HG03108 (cell line): ENCODE results near the gene BCAR1.
"Not testable (repeated sequence)": the region's sequence is repeated elsewhere in the genome, so short reads cannot be mapped to it uniquely, and the experiment has no call there.

Experiments
- ATAC-seq: cut with Tn5 transposase; IDR thresholded peaks from one replicate; pipeline ENCODE4 v1.9.1; 2021; ENCODE audit warnings: moderate library complexity; ENCODE audit not compliant: unreplicated experiment

Gene BCAR1

DNA sequence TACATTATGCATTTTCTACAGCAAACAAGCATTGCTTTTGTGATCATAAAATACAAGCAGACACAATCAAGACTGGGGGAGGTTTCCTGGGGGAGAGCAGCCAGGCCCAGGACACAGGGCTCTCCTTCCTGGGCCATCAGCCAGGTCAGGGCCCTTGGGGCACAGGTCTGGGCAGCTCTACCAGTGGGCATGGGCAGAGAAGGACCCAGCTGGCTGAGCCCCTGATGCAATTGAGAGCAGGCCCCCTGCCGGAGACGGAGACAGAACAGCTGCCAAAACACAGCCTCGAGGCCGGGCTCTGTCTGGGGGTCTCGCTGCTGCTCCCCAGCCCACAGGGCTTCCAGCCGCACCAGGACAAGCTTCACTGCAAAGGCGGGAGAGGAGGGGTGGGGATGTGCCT lies 10.8 kb downstream of the BCAR1 start:
- not testable (repeated sequence) for ATAC-seq

DNA sequence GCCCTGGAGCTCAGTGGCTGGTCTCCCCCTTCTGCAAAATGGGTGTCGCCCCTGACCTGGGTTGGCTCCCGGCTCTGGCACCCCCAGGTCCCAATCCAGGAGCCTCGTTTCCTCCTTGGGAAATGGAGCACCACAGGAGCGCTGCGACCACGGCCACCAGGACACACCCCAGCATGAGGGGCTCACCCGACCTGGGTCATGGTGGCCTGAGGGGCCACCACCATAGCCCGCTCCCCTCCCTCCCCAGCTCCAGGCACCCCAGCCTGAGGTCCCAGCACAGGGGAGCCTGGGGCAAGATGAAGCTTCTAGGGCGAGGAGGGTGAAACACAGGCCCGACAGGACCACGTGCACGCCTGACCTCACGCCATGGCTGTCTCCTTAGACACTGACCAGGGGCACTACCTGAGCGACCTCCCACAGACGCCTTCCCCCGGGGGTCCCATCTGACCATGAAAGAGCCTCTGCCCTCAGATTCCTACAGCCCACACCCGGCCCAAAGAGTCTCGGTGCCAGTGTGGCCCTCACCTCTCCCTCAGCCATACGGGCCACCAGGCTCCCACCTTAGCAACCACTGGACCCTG lies 11.8 kb downstream of the BCAR1 start:
- ATAC-seq: no peak

DNA sequence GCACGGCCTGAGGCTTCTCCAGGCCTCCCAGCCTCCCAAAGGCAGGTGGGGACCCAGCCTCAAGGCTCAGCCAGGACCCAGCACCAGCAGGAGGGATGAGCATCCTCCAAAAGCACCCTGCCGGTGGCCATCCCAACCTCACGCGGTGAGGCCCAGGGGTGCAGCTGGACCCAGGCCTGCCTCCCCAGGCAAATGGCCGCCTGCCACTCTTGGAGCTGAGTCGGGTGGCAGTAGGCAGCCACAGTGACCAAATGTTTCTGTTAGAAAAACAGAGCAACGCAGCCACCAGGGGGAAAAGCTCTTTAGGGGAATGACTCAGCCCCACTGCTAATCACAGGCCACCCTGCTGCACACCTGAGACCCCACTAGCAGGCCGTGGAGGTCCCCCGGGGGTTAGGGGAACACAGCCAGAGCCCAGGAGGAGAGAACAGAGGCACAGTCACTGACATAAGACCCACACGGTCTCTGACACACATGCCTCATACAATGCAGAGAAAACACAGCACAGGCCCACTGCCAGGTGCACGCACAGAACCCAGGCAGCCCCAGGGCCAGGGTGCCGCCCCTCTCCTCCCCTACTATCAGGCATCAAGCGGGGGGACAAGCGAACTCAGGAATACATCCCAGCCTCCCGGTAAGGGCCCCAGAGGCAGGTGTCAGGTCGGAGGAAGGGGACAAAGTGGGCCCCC lies 12.4 kb downstream of the BCAR1 start:
- no peak for ATAC-seq

DNA sequence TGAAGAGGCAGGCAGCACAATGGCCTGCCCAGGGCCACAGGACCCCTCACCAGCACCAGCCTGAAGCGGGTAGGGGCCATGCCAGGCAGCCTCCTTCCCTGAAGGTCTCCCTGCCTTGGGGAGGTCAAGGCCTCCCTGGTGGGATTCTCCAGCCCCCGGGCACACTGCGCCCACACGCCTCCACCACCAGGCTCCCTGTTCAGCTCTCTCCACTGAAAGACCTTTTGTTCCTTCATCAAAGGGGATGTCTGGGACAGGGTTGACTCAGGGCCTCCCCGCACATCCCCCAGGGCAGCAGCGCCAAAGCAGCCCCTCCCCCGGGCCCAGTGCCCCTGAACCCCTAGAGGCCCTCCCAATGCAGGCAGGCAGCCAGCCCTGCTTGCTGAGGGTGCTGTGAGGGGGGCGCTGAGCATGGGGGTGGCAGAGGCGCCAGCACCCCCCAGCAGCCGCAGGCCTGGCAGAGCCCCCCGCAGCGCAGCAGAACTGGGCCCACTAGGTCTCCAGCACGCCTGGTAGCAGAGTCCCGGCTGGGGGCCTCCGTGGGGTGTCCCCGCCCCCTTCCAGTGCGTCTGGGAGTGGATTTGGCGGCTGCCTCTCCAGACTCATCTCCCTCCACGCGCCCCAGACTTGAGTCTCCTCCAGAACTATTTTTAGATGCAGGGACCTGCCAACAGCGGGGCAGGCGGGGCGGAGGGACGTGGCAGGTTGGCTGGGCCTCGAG lies 13.1 kb downstream of the BCAR1 start:
- ATAC-seq: no peak

DNA sequence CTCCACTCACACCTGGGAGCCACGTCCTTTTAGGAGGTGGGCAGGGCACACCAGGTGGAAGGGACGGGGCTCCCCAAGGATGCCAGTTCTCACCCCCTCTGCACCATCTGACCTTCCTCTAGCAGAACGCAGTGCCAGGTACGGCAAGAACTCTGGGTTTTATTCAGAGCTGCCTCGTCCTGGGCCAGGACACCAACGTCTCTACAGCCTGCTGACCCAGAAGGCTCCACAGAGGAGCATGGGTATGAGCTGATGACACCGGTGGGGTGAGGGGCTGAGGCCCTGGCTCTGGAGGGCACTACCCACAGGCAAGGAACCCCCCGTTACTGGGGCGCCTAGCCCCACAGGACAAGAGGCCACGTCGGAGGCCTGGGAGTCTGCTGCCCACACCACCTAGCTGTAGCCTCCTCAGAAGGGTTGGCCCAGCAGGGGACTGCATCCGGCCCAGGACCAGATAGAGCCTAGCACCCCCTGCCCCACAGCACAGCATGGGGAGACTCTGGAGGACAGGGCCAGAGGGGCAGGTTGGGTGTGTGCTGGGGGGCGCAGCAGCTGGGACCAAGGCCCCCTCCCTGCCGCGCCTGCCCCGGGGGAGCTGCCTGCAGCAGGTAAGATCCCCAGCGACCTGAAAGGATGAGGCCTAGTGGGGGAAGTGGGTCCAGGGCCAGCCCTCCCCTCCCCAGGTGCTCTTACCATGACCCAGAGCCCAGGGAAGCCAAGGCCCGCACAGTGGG lies 13.9 kb downstream of the BCAR1 start:
- ATAC-seq: no peak

DNA sequence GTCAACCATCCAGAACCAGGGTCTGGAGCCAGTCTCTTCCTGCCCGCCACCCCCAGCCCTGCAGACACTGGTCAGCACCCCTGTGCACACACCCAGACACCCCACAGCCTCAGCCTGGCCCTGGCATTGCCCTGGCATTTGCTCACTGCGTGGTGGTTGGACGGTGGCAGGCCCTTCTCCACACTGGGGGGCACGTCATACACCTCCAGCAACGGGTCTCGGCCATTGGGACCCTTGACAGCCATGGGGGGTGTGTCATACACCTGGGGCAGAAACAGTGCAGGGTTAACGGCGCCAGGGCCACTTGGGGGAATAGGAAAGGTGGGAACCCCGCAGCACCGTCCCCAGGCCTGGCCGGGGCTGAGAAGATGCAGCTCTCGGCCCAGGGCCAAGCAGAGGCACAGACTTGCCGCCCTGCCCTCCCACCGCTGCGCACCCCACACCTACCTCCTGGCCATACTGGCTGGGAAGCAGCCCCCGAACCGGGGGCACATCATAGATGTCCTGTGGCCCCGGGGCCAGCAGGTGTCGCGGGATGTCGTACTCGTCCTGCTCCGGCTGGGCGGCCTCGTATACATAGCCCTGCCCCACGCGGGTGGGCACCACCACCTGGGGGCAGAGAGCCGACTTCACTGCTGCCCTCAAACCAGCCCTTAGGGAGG lies 14.6 kb downstream of the BCAR1 start:
- ATAC-seq: no peak

DNA sequence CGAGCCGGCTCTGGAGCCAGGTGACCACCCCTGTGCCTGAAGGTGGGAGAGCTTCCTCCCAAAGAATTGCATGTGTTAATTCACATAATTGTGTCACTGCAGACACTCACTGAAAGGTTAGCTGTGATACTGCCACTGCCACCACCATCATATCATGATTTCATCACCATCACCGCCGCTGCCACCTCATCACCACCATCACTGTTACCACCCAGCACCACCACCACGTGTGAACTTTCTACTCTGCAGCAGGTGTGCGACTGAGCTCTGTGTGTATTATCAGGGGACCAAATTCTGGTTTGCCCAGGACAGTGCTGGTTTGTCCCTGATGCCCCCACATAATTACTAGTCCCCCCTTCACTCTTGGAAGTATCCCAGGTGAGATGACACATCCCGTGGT lies 15.2 kb downstream of the BCAR1 start:
- no peak for ATAC-seq

DNA sequence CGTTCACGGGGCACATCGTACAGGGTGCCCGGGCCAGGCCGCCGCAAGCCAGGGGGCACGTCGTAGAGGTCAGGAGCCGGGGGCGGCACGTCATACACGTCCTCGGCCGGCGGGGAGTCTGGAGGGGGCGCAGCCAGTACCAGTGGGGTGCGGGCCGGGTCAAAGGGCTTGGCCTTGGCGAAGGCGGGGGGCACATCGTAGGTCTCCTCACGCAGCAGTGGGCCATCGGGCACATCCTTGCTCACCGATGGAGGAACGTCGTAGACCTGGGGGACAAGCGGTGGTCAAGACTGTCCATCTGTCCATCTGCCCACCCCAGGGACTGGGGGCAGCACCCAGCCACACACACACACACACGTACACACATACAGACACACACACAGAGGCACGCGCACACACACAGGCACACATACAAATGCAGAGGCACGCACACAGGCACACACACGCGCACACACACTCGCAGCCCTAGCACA lies 15.7 kb downstream of the BCAR1 start:
- ATAC-seq: no peak

DNA sequence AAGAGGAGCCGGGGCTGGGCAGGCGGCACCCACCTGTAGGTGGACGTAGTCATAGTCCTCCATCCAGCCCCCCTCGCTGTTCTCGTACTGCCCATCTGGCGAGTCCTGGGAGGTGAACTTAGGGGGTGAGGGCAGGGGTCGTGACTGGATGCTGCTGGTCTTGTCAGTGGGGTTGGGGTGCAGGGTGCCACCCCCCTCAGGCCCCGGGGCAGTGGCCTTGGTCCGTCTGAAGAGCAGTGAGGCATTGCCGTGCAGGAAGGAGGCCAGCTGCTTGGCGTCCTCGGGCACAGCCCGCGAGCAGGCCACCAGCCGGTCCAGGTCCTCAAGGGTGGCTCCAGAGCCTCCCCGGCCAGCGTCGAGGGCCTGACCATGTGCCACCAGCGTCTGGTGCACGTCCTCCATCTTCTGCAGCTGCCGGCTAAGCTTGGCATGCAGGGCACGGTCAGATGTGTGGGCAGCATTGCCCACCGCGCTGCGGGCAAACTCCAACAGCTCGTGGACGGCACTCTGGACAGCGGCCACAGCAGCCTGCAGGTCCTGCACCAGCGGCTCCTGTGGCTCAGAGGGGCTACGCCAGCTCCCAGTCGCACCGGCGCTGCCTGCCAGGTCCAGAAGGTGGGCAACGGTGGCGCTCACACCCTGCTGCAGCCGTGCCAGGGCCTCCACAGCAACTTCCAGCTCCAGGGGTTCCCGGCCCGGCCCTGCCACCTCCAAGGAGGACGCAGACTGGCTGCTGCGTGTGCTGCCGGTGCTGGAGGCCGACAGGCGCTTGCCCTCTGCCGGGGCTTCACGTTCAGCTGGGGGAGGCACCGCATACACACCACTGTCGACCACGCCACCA lies 16.3 kb downstream of the BCAR1 start:
- no peak for ATAC-seq

DNA sequence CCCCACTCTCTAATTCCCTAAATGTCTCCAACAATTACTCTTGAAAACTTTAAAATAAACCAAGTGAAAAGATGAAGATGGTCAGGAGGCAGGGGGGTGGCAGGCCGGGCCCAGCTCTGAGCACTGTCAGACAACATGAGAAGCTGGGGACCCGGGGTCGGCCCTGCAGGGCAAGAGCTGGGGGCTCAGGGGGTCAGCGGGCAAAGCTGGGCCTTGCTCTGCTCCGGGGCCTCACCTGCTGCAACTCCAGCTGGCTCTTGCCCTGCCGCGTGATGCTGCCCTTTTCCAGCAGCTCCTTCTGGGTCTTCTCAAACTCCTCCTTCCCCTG lies 17.8 kb downstream of the BCAR1 start:
- no peak for ATAC-seq

DNA sequence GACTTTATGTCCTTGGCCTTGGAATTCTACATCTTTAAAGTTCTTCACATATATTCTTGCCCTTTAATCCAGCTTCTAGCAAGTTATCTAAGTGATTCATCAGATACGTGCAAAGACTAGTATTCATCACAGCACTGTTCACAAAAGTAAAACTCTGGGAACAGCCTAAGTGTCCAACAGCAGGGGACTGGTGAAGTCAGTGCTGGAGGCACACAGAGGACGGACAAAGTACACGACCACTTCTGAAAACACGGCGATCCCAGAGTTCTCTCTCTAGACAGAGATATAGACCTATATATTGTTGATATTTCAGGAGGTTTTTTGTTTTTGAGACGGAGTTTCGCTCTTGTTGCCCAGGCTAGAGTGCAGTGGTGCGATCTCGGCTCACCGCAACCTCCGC lies 19.9 kb downstream of the BCAR1 start:
- no peak for ATAC-seq

DNA sequence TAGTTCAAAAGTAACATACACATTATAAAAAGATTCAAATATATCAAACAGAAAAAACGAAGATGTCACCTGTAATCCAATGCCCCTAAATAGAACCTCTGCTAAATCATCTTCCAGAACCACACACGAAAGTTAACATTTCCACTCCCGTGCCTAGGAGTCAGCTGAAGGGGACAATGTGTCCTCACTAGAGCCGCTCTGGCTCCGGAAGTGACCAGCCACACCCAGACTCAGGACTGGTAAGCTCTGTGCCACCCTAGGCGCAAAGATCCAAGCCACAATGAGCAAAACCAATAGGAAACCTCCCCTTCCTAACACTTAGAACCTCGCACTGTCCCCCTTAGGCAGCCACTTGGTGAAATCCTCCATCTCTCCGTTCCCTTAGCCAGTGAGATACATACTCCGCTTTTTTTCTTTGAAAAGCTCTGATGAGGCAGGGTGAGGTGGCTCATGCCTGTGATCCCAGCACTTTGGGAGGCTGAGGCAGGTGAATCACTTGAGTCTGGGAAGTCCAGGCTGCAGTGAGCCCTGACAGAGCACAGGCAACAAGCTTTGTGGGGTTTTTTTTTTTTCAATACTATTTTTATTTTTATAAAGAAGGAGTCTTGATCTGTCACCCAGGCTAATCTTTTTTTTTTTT lies 20.8 kb downstream of the BCAR1 start:
- ATAC-seq: no peak

DNA sequence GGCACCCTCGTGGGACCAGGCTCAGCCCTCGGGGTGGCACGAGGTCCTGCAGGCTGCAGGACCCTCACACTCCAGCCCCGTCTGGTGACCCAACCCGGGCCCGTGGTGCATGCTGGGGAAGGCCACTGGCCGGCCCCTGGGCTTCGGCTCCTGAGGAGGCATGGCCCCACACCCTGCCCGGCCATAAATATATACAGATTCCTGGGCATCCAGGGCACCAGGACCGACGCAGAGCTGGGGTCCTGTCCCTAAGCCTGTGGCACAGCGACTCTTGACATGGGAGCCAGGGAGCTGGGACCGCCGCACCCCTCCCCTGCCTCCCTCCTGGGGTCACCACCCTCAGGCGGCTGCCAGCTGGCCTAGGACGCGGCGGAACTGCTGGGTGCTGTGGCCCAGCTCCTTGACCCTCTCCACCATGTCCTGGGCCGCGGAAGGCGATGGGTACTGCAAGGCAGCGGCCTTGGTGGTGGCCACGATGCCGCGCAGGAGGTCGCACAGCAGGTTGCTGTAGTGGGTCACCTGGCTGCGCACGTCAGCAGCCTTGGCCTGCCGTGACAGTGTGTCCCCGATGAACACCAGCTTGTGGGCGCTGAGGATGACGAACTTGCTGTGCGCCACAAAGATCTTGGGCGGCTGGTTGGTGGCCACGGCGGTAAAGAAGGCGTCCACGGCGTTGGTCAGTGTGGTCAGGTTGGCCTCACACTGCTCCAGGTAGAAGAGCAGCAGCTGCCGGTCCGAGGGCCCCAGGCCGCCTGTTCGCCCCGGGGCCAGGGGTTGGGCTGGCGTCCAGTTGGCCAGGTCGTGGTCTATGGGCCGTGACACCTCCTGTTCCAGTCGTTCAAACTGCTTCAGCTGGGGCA lies 22.0 kb downstream of the BCAR1 start:
- no peak for ATAC-seq

DNA sequence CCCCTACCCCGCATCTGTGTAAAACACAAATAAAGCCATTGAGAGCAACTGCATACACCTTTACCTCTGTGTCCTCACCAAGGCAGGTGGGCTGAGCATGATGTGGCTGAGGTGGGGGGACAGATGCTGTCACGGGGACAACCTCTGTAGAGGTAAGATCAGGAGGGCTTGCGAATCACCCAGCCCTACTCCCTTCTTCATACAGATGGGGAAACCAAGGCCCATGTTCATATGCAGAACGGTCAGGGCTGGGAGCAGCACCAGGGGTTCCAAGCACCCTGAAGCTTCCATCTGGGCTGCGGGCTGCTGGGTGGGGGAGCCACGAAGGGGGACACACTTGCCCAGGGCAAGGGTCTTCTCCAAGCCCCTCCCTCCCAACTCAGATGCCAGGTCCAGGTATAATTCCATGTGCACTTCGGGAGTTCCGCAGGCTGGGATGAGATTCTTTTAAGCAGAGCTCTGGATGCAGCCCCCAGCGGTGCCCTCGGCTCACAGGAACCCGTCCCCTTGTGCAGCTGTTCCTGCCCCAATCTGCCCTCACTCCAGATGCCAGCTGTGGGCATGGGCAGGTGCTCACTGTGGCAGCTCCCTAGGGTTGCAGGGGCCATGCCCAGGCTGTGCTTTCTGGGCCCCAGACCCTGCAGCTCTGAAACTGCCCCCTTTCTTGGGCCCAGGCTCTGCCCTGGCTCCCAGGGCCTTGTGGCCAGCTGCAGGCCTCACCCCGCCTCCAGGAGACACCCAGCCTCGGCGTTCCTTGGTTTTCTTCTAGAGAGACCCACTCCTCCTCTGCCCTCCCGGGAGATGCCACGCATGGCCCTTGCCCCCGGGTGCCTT lies 23.1 kb downstream of the BCAR1 start:
- no peak for ATAC-seq

DNA sequence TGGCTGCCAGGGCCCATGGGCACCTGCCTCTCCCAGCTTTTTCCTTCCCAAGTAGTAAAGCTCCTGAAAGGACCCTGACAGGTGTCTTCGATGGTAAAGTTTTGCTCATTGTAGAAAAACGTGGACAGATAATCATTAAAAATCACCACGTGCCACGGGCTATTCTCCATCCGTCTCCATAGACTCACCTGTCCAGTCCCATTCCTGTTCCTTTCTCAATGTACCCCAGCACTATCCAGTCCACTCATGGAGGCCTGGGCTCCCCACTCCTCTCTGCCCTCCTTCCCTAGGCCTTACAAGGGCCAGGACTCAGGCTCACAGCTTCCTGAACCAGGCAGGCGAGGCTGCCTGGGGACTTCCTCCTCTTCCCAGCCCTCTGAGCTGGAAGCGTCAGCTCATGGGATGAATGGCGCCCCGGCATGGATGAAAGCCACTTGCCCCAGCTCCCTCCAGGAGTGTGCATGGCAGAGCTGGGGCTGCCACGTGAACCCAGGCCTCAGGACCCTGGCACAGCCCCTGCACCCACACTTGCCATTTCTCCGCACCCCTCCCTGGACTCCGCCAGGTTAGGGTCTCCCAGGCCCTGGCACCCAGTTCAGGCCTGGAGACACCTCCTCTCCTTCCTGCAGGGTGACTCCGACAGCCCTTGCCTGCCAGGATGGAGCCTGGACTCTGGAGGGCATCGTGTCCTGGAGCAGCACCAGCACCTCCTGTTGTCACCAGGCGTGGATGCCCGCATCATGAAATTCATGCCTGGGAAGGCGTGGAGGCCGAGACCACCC lies 23.9 kb downstream of the BCAR1 start:
- no peak for ATAC-seq

DNA sequence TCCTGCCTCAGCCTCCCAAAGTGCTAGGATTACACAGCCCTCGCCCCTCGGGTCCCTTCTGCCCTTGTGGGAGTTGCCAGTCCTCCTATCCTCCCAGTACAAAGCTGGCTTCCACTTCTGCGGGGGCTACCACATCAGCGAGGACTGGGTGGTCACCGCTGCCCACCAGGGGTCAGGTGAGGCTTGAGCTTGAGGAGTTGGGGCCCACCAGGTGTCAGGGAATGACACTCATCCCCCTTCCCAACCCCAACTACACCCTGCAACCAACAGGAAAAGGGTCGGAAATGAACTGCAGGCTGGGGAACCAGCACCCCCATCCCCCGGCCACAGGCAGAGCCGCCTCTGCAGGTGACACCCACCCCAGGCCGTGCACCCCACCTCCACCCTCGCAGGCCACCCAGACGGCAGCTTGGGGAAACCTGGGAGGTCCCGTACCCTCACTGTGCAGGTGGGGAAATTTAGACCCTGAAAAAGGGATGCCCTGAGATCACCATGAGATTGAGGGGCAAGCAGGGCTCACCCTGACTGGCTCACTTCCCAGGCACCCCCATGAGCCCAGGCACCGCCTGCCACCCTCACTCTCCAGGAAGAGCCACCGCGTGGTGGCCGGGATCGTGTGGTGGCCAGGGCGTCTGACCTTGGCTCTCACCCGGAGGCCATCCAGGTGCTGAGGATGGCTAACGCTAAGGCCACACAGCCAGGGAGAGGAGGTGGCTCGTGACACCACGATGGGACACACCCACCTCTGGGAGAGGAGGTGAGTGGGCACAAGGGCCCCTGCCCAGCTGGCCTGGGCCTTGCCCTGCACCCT lies 24.7 kb downstream of the BCAR1 start:
- no peak for ATAC-seq
